CD14-positive monocyte (primary cell): ENCODE results near the gene TAS1R1. TPM values are rescaled to one million over a fixed set of nuclear protein-coding genes. Genes with fewer than 3 reads are reported as not detected.
A peak's percentile ranks its signal among the peaks of the same experiment; 100 is the strongest.

Source experiments
- DNase-seq, 3 donors: peaks; one replicate each; pipeline ENCODE4 v3.0.0-alpha.2; 2011 to 2022
- H2AFZ ChIP-seq: 2 replicates; pipeline ENCODE4 v1.6.0; 2012; ENCODE audit warnings: mild to moderate bottlenecking, low read depth, low read length, inconsistent platforms; ENCODE audit not compliant: insufficient read depth, poor library complexity, severe bottlenecking
- H3K27ac ChIP-seq, 2 donors: 1 replicate in 1 of 2; 2 replicates in 1 of 2; pipeline ENCODE4 v1.5.1; 2012 to 2013; ENCODE audit warnings: low read length in 2 of 2, control low read depth in 1 of 2, inconsistent platforms in 1 of 2, low read depth in 1 of 2, mild to moderate bottlenecking in 1 of 2
- H3K27me3 ChIP-seq, 2 donors: one replicate each; pipeline versions ENCODE4 v1.6.0 to v1.6.1; 2011 to 2013; ENCODE audit warnings: low read length in 2 of 2; ENCODE audit not compliant: control insufficient read depth in 2 of 2, insufficient read depth in 2 of 2
- H3K36me3 ChIP-seq, 2 donors: replicated peaks in 1 of 2; 1 replicate in 1 of 2; 2 replicates in 1 of 2; pipeline versions ENCODE4 v1.5.1 to v1.6.1; 2012 to 2013; ENCODE audit warnings: low read length in 2 of 2, control low read depth in 1 of 2, inconsistent platforms in 1 of 2, mild to moderate bottlenecking in 1 of 2; ENCODE audit not compliant: insufficient read depth in 2 of 2, control insufficient read depth in 1 of 2
- H3K4me1 ChIP-seq, 2 donors: 1 replicate in 1 of 2; 2 replicates in 1 of 2; pipeline versions ENCODE4 v1.5.1 to v1.6.1; 2012 to 2013; ENCODE audit warnings: low read length in 2 of 2, control low read depth in 1 of 2, inconsistent platforms in 1 of 2, mild to moderate bottlenecking in 1 of 2, moderate library complexity in 1 of 2; ENCODE audit not compliant: insufficient read depth in 2 of 2, control insufficient read depth in 1 of 2
- H3K4me2 ChIP-seq: replicated peaks from 2 replicates; pipeline ENCODE3; 2012; ENCODE audit warnings: low read length, moderate library complexity, mild to moderate bottlenecking; ENCODE audit not compliant: poor library complexity, severe bottlenecking; ENCODE audit errors: extremely low read depth
- H3K4me3 ChIP-seq, 3 experiments: fragments of 200-600 bp in 1 of 3; sonication (generic) in 1 of 3; replicated peaks in 1 of 3; 1 replicate in 2 of 3; 2 replicates in 1 of 3; pipeline ENCODE4 v1.5.1; 2011 to 2013; ENCODE audit warnings: low read length in 3 of 3, mild to moderate bottlenecking in 3 of 3, control low read depth in 2 of 3, low read depth in 2 of 3, inconsistent platforms in 1 of 3, moderate library complexity in 1 of 3
- H3K79me2 ChIP-seq: 2 replicates; pipeline ENCODE4 v1.6.0; 2012; ENCODE audit warnings: mild to moderate bottlenecking, control low read depth, inconsistent platforms, low read length, moderate library complexity; ENCODE audit not compliant: insufficient read depth
- H3K9ac ChIP-seq: 2 replicates; pipeline ENCODE4 v1.6.0; 2017; ENCODE audit warnings: low read length, mild to moderate bottlenecking; ENCODE audit not compliant: insufficient read depth, poor library complexity, severe bottlenecking
- H3K9me3 ChIP-seq, 2 donors: replicated peaks in 1 of 2; 1 replicate in 1 of 2; 2 replicates in 1 of 2; pipeline versions ENCODE4 v1.5.1 to v1.6.1; 2012 to 2013; ENCODE audit warnings: low read length in 2 of 2, control low read depth in 1 of 2; ENCODE audit not compliant: control insufficient read depth in 1 of 2, insufficient read depth in 1 of 2
- H4K20me1 ChIP-seq: 2 replicates; pipeline ENCODE4 v1.6.0; 2012; ENCODE audit warnings: mild to moderate bottlenecking, low read length, control low read depth, moderate library complexity; ENCODE audit not compliant: insufficient read depth
- H3K27ac Mint-ChIP-seq, 7 donors: one replicate each; pipeline ENCODE4 v1.8.0; 2020; ENCODE audit warnings: mild to moderate bottlenecking in 7 of 7, mixed read lengths in 7 of 7, moderate library complexity in 6 of 7, inconsistent platforms in 2 of 7
- H3K27me3 Mint-ChIP-seq, 3 donors: one replicate each; pipeline ENCODE4 v1.8.0; 2021 to 2022; ENCODE audit warnings: low read depth in 3 of 3, mild to moderate bottlenecking in 3 of 3, mixed read lengths in 3 of 3, moderate library complexity in 3 of 3, inconsistent platforms in 1 of 3
- H3K36me3 Mint-ChIP-seq, 2 donors: one replicate each; pipeline ENCODE4 v1.8.0; 2020; ENCODE audit warnings: mixed read lengths in 2 of 2, inconsistent platforms in 1 of 2, mild to moderate bottlenecking in 1 of 2
- H3K4me1 Mint-ChIP-seq: one replicate; pipeline ENCODE4 v1.8.0; 2020; ENCODE audit warnings: mild to moderate bottlenecking, mixed read lengths
- H3K4me3 Mint-ChIP-seq, 2 donors: one replicate each; pipeline ENCODE4 v1.8.0; 2020; ENCODE audit warnings: mild to moderate bottlenecking in 2 of 2, mixed read lengths in 2 of 2, moderate library complexity in 1 of 2
- H3K9me3 Mint-ChIP-seq, 7 donors: one replicate each; pipeline ENCODE4 v1.8.0; 2020 to 2022; ENCODE audit warnings: mixed read lengths in 7 of 7, mild to moderate bottlenecking in 6 of 7, moderate library complexity in 6 of 7, inconsistent platforms in 2 of 7
- CTCF ChIP-seq: fragments of 200-600 bp; IDR thresholded peaks from one replicate; pipeline ENCODE4 v1.8.0; 2022; ENCODE audit warnings: antibody characterized with exemption, mild to moderate bottlenecking
- WGBS: methylation state at CpG from one replicate; pipeline ENCODE4 v1.1.5; 2013; ENCODE audit warnings: missing lambda C conversion rate; ENCODE audit not compliant: insufficient coverage; 5-methylcytosine and 5-hydroxymethylcytosine counted together
- intact Hi-C, 2 donors: fragments of 100-400 bp; cut with micrococcal nuclease; formaldehyde crosslinking; loops; one replicate each; pipeline versions ENCODE4 v1.15.0 to v1.15.1; 2023
- polyA plus RNA-seq, 3 donors: library from polyadenylated mRNA; depleted of rRNA in 1 of 3; unstranded in 2 of 3; stranded (reverse) in 1 of 3; fragments of 300-500 nt in 2 of 3; fragments of >200 nt in 1 of 3; fragmentation: Illumina TruSeq in 2 of 3; gene quantifications; 1 replicate in 2 of 3; 2 replicates in 1 of 3; pipeline ENCODE4 v1.2.3, GENCODE V29; 2012 to 2021

The TAS1R1 gene
- polyA plus RNA-seq, 3 donors, result not detected

DNA sequence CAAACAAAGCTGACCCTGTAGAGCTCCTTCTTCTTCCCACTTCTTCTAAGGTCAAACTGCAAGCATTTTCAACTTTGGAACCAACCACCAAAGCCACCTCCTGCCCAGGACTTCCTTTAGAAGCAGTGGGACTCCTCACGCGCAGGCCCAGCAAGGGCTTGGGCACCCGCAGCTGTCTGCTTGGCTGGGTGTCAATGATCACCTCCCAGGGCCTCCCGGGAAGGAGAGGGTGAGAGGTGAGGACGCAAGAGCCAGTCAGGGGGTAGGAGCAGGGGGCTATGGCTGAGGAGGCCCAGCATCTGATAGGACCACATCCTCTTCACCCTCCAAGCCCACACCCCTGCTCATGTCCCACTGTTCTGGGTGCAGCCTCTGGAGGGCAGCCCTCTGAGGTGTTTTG is 37.3 kb downstream of the TAS1R1 start:
- H2AFZ ChIP-seq, result no peak overlapping the region
- DNase-seq, result peak in 1 of 3 donors; percentile 12
- no peak for TF ChIP-seq CTCF
- H3K4me3 Mint-ChIP-seq, result no peak overlapping the region
- H3K36me3 ChIP-seq, result peaks cover 86 to 93% of the 10 kb centered on the region in 2 donors
- intact Hi-C loops, result no loop called here
- H3K36me3 Mint-ChIP-seq, result peaks cover 70 to 90% of the 10 kb centered on the region in 2 donors
- H3K4me1 Mint-ChIP-seq, result peaks cover 35% of the 10 kb centered on the region
- H3K9ac ChIP-seq, result no peak overlapping the region
- H3K27ac ChIP-seq, result no peak overlapping the region
- H3K27ac Mint-ChIP-seq, result peak overlapping the region in 1 of 7 donors; percentile 23
- peaks cover 26% of the 10 kb centered on the region for H3K79me2 ChIP-seq
- H3K4me3 ChIP-seq, result no peak overlapping the region
- H3K27me3 Mint-ChIP-seq, result no peaks in the 10 kb centered on the region
- no peak overlapping the region for H3K4me2 ChIP-seq
- H3K9me3 Mint-ChIP-seq, result no peaks in the 10 kb centered on the region
- 20% methylated on average over 3 of the region's 5 CpGs for WGBS
- peaks cover 21 to 36% of the 10 kb centered on the region in 2 donors for H3K4me1 ChIP-seq
- no peaks in the 10 kb centered on the region for H3K9me3 ChIP-seq
- no peaks in the 10 kb centered on the region for H3K27me3 ChIP-seq
- peaks cover 100% of the 10 kb centered on the region for H4K20me1 ChIP-seq

DNA sequence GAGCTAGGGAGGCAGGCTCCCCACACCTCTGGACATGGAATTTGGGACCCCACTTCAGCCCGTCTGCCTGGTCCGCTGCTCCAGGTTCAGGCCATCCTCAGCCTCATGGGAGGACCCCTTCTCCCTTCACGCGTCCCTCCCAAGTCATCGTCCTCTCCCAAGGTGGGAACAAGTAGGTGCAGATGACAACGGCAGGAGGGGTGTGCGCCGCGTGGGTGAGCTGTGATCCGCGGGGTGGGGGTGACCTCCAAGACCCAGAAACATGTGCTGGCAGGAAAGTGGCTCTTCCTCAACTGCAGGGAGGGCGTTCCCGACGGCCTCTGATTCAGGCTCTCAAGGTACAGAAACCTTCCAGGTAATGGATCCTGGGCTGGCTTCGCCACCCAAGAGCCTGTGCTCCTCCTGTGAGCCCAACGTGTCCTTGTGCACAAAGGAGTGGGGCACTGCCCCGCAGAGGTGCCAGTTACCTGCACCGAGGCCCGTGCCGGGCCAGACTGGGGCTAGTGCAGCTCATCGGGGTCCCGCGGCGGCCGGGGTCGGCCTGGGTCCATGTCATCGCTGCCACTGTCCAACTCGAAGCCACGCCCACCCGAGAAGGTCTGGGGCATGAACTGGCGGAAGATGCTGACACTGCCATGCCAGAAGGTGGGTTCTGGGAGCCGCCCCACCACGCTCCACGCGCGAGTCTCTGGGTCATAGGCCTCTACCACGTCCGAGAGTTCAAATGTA is 37.9 kb downstream of the TAS1R1 start:
- Mint-ChIP-seq H3K27me3 (no peaks in the 10 kb centered on the region), H3K4me1 (peaks cover 35% of the 10 kb centered on the region), H3K4me3 (no peak overlapping the region), H3K36me3 (peaks cover 70 to 90% of the 10 kb centered on the region in 2 donors), H3K27ac (no peak overlapping the region), H3K9me3 (no peaks in the 10 kb centered on the region)
- H3K4me2 ChIP-seq, result no peak overlapping the region
- peaks cover 86 to 93% of the 10 kb centered on the region in 2 donors for H3K36me3 ChIP-seq
- no peaks in the 10 kb centered on the region for H3K9me3 ChIP-seq
- H2AFZ ChIP-seq, result no peak overlapping the region
- H3K27me3 ChIP-seq, result no peaks in the 10 kb centered on the region
- peak in 1 of 3 donors; percentile 5 for DNase-seq
- no peak overlapping the region for H3K9ac ChIP-seq
- no peak overlapping the region for H3K27ac ChIP-seq
- H3K4me3 ChIP-seq, result no peak overlapping the region
- TF ChIP-seq CTCF, result no peak
- 96% methylated on average over 27 of the region's 38 CpGs for WGBS
- intact Hi-C loops, result no loop called here
- H3K4me1 ChIP-seq, result peaks cover 22 to 42% of the 10 kb centered on the region in 2 donors
- H3K79me2 ChIP-seq, result peaks cover 32% of the 10 kb centered on the region
- H4K20me1 ChIP-seq, result peaks cover 100% of the 10 kb centered on the region
